NCI-H446 treated with DMSO at 0.1 percent for 48 hours (cell line): ENCODE data around the gene WDR37.
"Not testable (repeated sequence)": the region's sequence is repeated elsewhere in the genome, so short reads cannot be mapped to it uniquely, and the experiment has no call there.

Experiments
- DNase-seq: peaks from one replicate; lab custom pipeline; 2025; lab: John Stamatoyannopoulos, UW

WDR37 gene

DNA sequence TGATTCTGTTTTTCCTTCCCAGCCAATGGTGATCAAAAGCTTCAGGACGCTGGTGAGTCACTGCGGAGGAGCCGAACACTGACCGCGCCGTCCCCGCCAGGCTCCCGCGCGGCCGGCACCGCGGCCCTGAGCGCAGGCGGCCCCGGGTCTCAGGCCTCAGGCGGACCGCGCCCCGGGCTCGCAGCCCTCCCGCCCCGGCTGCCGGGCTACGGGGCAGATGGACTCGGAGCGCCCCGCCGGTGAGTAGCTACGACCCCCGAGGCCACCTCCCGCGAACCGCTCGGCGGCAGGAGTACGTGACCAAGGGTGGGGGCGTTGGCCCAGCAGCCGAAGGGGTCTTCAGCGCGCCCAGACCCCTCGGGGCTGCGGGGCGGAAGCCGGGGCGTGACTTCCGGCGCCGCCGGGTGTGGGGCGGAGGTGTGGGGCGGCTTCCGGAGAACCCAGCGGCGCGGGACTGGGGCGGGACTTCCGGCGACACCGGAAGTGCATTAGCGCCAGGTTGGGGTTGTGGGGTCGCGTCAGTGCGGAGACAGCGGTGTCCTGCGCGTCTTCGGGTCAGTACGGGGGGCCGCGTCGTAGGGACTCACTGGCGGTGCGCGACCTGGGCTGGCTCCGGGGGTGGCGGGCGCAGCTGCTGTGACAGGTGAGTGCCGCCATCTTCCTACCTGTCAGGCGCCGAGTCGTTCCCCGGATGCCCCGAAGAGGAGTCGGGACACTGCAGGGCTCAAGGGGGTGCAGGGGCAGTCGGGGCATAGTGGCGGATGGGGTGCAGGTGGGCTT, at the start of gene WDR37:
Gene WDR37 (plus strand): TSS at position 60 of the 780 bp plus-strand sequence. CDS start 15,771 bp downstream, outside the sequence.
- peak; percentile 32 for DNase-seq

DNA sequence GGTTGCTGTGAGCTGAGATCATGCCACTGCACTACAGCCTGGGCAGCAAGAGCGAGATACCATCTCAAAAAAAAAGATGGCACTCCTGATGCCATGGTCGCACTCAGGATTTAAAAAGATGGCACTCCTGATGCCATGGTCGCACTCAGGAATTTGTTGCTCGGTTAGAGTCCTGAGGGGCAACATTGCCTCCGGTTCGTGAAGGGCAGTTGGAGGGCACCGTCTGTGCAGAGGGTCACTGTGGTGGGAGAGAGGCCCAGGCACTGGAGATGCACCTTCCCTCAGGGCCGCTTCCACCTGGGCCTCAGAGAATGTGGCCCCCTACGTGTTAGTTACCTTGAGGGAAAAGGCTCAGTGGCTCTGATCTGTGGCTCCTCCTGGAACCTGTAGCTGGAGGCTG, 49.6 kb upstream of the WDR37 start:
- no peak for DNase-seq

GRCh38 chr10:1007583-1007982, 48.6 kb upstream of the WDR37 start:
- no peak for DNase-seq

GRCh38 chr10:1009071-1009494, 47.1 kb upstream of the WDR37 start:
- DNase-seq = no peak

- not testable (repeated sequence) for DNase-seq
Measured at GRCh38 chr10:1009947-1010346, 46.2 kb upstream of the WDR37 start.

DNA sequence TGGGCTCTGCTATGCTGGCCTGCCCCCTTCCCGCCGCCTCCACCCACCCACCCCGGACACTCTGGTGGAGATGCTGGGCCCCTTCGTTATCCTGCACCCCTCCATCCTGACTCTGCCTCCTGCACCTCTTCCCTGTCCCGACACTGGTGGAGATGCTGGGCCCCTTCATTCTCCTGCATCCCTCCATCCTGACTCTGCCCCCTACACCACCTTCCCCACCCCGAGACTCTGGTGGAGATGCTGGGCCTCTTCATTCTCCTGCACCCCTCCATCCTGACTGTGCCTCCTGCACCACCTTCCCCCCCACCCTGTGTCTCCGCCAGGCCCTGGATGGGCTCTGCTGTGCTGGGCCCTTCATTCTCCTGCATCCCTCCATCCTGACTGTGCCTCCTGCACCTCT, 45.5 kb upstream of the WDR37 start:
- no peak for DNase-seq

DNA sequence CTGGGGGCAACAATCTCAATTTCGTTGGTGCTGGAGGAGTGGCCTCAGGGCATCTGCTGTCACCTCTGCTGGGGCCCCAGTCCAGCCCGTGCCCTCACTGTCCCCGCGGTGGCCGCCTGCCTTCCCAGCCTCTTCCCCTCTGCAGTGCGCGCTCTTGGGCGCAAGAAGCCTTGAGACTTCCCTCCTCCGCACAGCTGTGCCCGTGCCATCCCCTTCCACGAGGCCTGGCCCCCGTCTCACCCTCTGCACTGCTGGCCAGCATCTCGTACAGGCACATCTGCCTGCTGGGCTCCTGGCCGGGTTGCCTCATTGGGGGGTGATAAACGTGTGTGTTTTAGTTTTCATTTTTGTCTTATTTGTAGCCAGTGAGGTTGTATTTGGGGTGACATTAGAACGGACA, 44.5 kb upstream of the WDR37 start:
- no peak for DNase-seq

GRCh38 chr10:1015688-1016087, 40.5 kb upstream of the WDR37 start:
- no peak for DNase-seq

DNA sequence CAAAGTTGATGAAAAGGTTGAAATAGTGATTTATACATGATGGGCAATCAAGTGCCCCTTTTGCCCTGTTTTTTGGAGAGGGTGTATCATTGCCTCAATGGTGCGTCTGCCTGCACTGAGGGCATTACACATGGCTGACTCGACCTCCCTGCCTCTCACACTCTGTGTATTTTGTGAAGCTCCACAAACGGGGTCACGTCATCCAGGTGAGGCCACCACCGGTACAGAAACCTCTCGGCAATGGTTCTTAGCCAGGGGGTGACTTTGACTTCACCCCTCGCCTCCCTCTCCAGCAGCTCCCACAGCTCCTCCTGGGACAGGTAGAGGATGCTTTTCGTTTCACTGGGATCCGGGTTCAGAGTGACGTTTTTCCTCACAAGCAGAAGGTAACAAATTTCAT, 36.8 kb upstream of the WDR37 start:
- DNase-seq = no peak

GRCh38 chr10:1020460-1020859, 35.7 kb upstream of the WDR37 start:
- DNase-seq = no peak

- DNase-seq = no peak
Measured at GRCh38 chr10:1020958-1021357, 35.2 kb upstream of the WDR37 start.

DNA sequence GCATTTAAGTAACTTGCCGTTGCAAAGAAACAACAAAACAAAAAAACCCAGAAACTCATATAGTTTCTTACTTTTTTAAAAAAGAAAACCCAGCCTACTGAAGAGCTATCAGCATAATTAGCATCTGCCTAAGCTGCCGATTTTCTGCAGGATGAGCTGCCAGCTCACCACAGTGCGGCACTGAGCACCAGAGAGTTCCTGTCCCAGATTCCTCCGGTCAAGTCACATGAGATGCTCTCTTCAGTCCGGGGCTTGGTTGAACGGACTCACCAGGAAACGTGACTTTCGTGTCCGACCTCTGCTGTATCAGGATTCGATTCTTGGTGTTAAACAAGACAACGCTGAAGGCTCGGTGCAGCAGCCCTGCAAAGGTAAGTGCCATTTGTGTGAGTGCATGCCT, 33.8 kb upstream of the WDR37 start:
- DNase-seq = no peak

DNA sequence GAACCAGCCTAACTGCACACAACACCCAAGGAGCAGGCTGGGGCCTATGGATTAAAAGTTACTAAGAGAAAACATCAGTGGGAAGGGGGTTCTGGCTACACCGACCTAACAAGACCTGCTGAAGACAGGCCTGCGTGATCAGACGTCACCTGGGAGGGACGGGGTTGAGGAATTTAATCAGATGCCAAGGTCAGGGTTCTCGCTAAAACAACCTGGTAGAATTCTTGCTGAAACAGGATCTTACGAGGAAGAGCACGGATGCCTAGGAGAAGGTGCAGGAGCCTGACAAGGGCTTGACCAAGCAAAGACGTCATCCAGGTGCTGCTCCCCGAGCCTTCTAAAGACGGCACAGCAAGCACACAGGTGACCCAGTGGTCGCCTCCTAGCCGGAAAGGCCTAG, 32.1 kb upstream of the WDR37 start:
- DNase-seq = no peak

DNA sequence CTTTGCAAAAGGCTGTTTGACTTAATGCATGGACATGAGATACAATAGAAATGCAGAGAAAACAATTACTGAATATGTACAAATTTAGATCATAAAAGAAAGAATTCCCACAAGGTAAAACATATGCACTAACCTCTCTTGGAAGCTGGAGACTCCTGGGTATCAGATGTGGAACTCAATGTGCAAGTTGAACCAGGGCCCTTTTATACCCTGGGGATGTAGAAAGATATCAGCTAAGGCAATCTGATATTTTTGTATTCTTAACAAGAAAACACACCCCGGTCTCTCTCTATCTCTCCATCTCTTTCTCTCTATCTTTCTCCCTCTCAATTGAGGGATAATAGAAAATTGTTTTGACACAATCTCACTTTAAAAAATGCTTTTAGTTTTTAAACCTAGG, 30.5 kb upstream of the WDR37 start, which contains the start of gene IDI2:
Gene IDI2 (minus strand): TSS at position 177 of the 400 bp plus-strand sequence. CDS start 1,136 bp downstream, outside the sequence.
- no peak for DNase-seq

DNA sequence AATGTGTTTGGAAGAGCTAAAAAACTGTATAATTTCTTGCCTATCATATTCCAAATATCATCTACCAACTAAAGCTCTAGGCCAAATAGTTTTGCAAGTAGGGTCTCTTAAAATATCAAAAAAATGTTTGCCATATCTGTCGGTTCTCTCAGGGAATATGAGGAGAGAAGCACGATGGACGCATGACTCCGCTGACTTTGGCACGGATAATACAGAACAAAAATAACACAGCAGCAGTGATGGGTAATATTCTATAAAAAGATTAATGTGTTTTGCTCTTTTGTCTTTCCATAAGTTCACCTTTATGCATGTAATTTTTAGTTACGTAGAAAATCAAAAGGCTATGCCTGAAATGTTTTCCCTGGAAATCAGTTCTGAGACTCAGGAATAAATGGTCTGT, 29.6 kb upstream of the WDR37 start:
- DNase-seq = no peak

DNA sequence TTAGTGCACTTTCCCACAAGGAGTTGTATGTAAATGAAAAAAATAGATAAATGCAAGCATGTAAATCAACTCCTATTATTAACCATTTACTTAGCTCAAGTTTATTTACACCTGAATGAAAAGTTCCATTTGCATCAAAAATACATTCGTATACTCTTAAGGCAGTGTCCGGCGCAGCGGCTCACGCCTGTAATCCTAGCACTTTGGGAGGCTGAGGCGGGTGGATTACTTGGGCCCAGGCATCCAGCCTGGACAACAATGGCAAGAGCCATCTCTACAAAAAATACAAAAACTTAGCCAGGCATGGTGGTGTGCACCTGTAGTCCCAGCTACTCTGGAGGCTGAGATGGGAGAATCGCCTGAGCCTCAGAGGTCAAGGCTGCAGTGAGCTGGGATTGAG, 26.3 kb upstream of the WDR37 start:
- DNase-seq = no peak

DNA sequence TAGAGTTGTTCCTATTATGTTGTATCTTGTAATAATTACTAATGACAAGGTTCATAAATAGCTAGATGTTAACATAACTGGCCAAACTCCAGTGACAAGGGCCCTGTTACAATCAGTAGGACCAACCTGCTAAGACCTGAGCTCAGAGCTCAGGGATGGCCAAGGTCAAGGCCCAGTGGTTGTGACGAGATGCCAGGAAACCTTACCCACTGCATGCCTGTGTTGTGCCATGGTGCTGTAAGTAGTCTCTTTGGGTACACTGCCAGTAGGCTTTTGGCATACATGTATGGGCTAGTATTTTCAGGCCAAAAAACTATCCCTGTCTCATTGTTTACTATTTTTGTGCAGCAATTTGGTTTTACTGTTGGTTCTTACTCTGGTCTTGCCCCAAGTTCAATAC, 22.6 kb upstream of the WDR37 start:
- DNase-seq = no peak

DNA sequence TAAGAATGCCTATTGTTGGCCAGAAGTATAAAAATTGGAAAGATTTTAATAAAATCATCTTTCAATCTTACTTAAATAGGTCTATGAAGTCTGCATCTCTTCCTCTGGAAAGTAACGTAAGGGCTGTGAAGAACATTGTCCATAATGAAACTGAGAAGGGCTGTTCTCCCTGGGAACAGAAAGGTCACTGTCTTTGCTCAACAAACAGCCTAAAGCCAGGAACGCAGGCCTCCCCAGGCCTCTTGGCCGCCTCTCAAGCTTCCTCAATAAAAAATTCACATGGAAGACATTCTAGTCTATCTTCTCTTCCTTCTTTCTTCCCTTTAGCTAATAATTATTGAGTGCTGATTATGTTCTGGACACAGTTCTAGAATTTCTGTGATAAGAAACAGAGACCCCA, 21.4 kb upstream of the WDR37 start:
- no peak for DNase-seq

- DNase-seq = no peak
Measured at GRCh38 chr10:1035201-1035600, 21.0 kb upstream of the WDR37 start.

DNA sequence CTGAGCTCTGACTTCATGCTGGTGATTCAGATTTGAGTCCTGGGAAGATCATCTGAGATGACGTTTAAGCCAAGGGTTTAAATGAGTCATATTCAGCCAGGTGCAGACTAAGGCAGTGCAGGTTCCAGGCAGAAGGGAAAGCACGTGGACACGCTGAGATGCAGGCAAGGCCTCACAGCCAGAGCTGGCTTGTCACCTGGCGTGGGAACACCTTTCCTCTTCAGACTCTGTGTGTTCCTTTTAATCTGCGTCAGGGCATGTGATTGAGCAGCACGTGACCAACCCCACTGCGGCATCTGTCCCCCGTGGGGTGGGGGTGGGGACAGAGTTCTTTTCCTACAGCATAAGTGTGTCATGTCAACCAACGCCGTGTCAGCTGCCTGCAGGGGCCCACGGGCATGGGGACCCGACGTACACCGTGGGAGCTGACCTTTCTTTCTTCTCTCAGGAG, 19.8 kb upstream of the WDR37 start:
- no peak for DNase-seq

DNA sequence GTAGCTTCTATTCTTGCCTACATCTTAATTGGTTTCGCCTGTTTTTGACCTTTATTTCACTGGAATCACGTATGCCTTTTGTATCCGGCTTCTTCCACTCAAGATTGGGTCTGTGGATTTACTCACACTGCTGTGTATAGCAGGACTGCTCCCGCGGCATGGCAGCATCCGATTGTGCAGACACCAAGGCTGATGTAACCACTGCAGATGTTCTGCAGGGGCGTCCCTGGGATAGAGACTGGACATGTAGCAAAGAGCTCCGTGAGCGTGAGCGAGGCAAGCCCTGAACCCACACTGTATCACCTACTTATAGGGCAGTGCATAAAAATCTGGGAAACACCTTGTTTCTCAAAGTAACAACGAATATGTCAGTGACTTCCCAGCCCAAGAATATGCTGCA, 19.1 kb upstream of the WDR37 start:
- no peak for DNase-seq

DNA sequence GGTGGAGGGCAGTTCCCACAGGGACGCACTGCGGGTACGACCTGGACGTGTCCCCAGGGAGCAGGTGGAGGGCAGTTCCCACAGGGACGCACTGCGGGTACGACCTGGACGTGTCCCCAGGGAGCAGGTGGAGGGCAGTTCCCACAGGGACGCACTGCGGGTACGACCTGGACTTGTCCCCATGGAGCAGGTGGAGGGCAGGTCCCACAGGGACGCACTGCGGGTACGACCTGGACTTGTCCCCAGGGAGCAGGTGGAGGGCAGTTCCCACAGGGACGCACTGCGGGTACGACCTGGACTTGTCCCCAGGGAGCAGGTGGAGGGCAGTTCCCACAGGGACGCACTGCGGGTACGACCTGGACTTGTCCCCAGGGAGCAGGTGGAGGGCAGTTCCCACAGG, 17.4 kb upstream of the WDR37 start:
- not testable (repeated sequence) for DNase-seq

DNA sequence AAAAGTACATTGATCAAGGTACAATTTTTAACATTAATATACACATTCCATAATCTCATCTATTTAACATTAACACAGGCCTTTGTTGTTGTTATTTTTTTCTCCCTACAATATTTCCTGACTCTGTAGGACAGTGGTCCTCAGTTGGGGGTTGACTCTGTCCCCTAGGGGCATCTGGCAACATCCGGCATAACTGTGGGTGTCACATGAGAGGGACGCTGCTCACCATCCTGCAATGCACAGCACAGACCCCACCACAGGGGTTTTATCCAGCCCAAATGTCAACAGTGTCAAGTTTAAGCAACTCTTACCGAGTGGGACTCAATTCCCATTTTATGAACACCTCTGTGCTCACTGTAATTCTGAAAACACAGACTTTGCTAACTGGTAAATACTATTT, 16.1 kb upstream of the WDR37 start:
- no peak for DNase-seq

DNA sequence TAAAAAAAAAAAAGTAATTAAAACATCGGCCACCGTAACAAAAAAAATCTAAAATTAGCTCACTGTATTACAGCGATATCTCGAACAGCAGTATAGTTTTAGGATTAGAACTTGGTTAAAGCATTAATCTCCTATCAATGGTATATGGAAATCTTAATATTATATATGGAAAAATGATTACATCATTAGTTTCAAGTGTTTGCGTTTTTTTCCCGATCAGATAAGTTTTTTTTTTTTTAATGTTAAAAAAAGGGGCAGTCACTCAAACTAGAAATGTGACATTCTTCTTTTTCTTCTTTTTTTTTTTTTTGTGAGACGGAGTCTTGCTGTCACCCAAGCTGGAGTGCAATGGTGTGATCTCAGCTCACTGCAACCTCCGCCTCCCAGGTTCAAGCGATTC, 14.7 kb upstream of the WDR37 start:
- DNase-seq = no peak
